22Rv1 (cell line): ENCODE results near the gene PAFAH1B2.

Experiments
- H3K27ac ChIP-seq: fragments of 450-650 bp; 2 replicates; pipeline ENCODE4 v1.5.1; 2017
- CTCF ChIP-seq: fragments of 450-650 bp; IDR thresholded peaks from 2 replicates; pipeline ENCODE4 v1.5.1; 2017; ENCODE audit warnings: mild to moderate bottlenecking
- ZFX ChIP-seq: fragments of 450-650 bp; IDR thresholded peaks from 2 replicates; pipeline ENCODE4 v1.6.1; 2017; ENCODE audit warnings: antibody characterized with exemption, borderline replicate concordance

The PAFAH1B2 gene

GRCh38 chr11:117189191-117189940 lies 45.3 kb downstream of the PAFAH1B2 start:
- no peak overlapping the region for H3K27ac ChIP-seq
- TF ChIP-seq ZFX (no peak), CTCF (no peak)

- no peak overlapping the region for H3K27ac ChIP-seq
- TF ChIP-seq CTCF (no peak), ZFX (no peak)
These were observed 46.0 kb downstream of the PAFAH1B2 start for GRCh38 chr11:117189941-117190544.

- TF ChIP-seq ZFX (no peak), CTCF (no peak)
- no peak overlapping the region for H3K27ac ChIP-seq
These were observed 47.8 kb downstream of the PAFAH1B2 start for GRCh38 chr11:117191680-117192400.

GRCh38 chr11:117192401-117192875 lies 48.4 kb downstream of the PAFAH1B2 start:
- no peak overlapping the region for H3K27ac ChIP-seq
- TF ChIP-seq CTCF, result no peak

- no peak overlapping the region for H3K27ac ChIP-seq
These were observed 49.3 kb downstream of the PAFAH1B2 start for GRCh38 chr11:117193130-117194020.

GRCh38 chr11:117194267-117194666 lies 50.2 kb downstream of the PAFAH1B2 start:
- TF ChIP-seq CTCF (no peak), ZFX (no peak)
- no peak overlapping the region for H3K27ac ChIP-seq

More at GRCh38 chr11:117193130-117194020, 49.3 kb downstream of the PAFAH1B2 start:
- TF ChIP-seq CTCF (no peak), ZFX (no peak)
